B cell (primary cell): ENCODE results near the gene ID1. TPM values are rescaled to one million over a fixed set of nuclear protein-coding genes. Genes with fewer than 3 reads are reported as not detected.

Source experiments
- ATAC-seq: fragments of 200-7000 bp; cut with Tn5 transposase; one replicate; pipeline ENCODE4 v1.10.0; 2021; ENCODE audit warnings: low read depth, mild to moderate bottlenecking, moderate number of reproducible peaks, moderate library complexity
- CTCF ChIA-PET: fragments of 350-600 bp; sonication (Branson Sonifier 250); formaldehyde crosslinking; loops from one replicate; lab custom pipeline; 2021; ENCODE audit warnings: antibody characterized with exemption, inconsistent platforms; lab: Charles Lee
- POLR2A ChIA-PET: fragments of 350-600 bp; sonication (Branson Sonifier 250); formaldehyde crosslinking; loops from one replicate; lab custom pipeline; 2021; ENCODE audit warnings: antibody characterized with exemption; lab: Charles Lee
- DNase-seq: peaks from one replicate; pipeline ENCODE4 v3.0.0; 2013
- H2AFZ ChIP-seq: 2 replicates; pipeline ENCODE4 v1.6.1; 2012; ENCODE audit warnings: mild to moderate bottlenecking, low read depth, low read length; ENCODE audit not compliant: insufficient read depth, poor library complexity, severe bottlenecking
- H3K27ac ChIP-seq, 2 donors: 1 replicate in 1 of 2; 2 replicates in 1 of 2; pipeline ENCODE4 v1.5.1; 2012 to 2013; ENCODE audit warnings: low read length in 2 of 2, mild to moderate bottlenecking in 2 of 2, moderate library complexity in 1 of 2
- H3K27me3 ChIP-seq, 4 experiments: fragments of 200-600 bp in 1 of 4; sonication (generic) in 1 of 4; replicated peaks in 1 of 4; 1 replicate in 2 of 4; 2 replicates in 2 of 4; pipeline versions ENCODE4 v1.6.1 to v1.7.0; 2013 to 2016; ENCODE audit warnings: low read length in 3 of 4, mild to moderate bottlenecking in 2 of 4, mixed read lengths in 1 of 4, moderate library complexity in 1 of 4; ENCODE audit not compliant: insufficient read depth in 4 of 4, control insufficient read depth in 3 of 4; ENCODE audit errors: control extremely low read depth in 1 of 4
- H3K36me3 ChIP-seq, 2 experiments: replicated peaks in 1 of 2; 1 replicate in 1 of 2; 2 replicates in 1 of 2; pipeline versions ENCODE4 v1.6.1 to v1.7.1; 2013; ENCODE audit warnings: low read length in 1 of 2; ENCODE audit not compliant: insufficient read depth in 2 of 2, control insufficient read depth in 1 of 2; ENCODE audit errors: control extremely low read depth in 1 of 2, extremely low read depth in 1 of 2
- H3K4me1 ChIP-seq, 2 donors: fragments of 200-600 bp in 1 of 2; sonication (generic) in 1 of 2; 1 replicate in 1 of 2; 2 replicates in 1 of 2; pipeline versions ENCODE4 v1.5.1 to v1.6.1; 2013 to 2017; ENCODE audit warnings: low read length in 2 of 2; ENCODE audit not compliant: control insufficient read depth in 2 of 2, insufficient read depth in 2 of 2
- H3K4me2 ChIP-seq: replicated peaks from 2 replicates; pipeline ENCODE3; 2012; ENCODE audit warnings: mild to moderate bottlenecking, low read depth, low read length; ENCODE audit not compliant: poor library complexity, severe bottlenecking
- H3K4me3 ChIP-seq, 5 experiments: fragments of 200-600 bp in 1 of 5; sonication (generic) in 1 of 5; 1 replicate in 3 of 5; 2 replicates in 2 of 5; pipeline versions ENCODE4 v1.5.1 to v1.7.0; 2011 to 2016; ENCODE audit warnings: low read length in 4 of 5, mild to moderate bottlenecking in 4 of 5, low read depth in 2 of 5, control low read depth in 1 of 5, moderate library complexity in 1 of 5; ENCODE audit not compliant: insufficient read depth in 1 of 5; ENCODE audit errors: control extremely low read depth in 1 of 5, extremely low read depth in 1 of 5
- H3K79me2 ChIP-seq: fragments of 200-600 bp; sonication (generic); one replicate; pipeline ENCODE4 v1.6.0; 2016; ENCODE audit warnings: low read length; ENCODE audit not compliant: control insufficient read depth, insufficient read depth
- H3K9ac ChIP-seq: fragments of 200-600 bp; sonication (generic); 2 replicates; pipeline ENCODE4 v1.6.1; 2017; ENCODE audit warnings: mild to moderate bottlenecking, low read length, moderate library complexity
- H3K9me3 ChIP-seq, 3 donors: one replicate each; pipeline versions ENCODE4 v1.6.1 to v1.7.1; 2013; ENCODE audit warnings: low read length in 2 of 3; ENCODE audit not compliant: control insufficient read depth in 2 of 3, insufficient read depth in 1 of 3; ENCODE audit errors: control extremely low read depth in 1 of 3
- H4K20me1 ChIP-seq: 2 replicates; pipeline ENCODE4 v1.6.0; 2012; ENCODE audit warnings: mild to moderate bottlenecking, low read length; ENCODE audit not compliant: insufficient read depth, control insufficient read depth, poor library complexity, severe bottlenecking
- H3K27ac Mint-ChIP-seq: one replicate; pipeline ENCODE4 v1.8.0; 2021; ENCODE audit warnings: mixed read lengths
- H3K27me3 Mint-ChIP-seq: one replicate; pipeline ENCODE4 v1.8.0; 2021; ENCODE audit warnings: mixed read lengths
- H3K4me1 Mint-ChIP-seq: one replicate; pipeline ENCODE4 v1.8.0; 2021; ENCODE audit warnings: mixed read lengths
- H3K4me3 Mint-ChIP-seq: one replicate; pipeline ENCODE4 v1.8.0; 2021; ENCODE audit warnings: mixed read lengths
- H3K9me3 Mint-ChIP-seq: one replicate; pipeline ENCODE4 v1.8.0; 2022; ENCODE audit warnings: mixed read lengths; ENCODE audit not compliant: insufficient read depth
- CTCF ChIP-seq: fragments of 200-600 bp; IDR thresholded peaks from one replicate; pipeline ENCODE4 v1.8.0; 2022; ENCODE audit warnings: antibody characterized with exemption, mild to moderate bottlenecking
- EZH2 ChIP-seq: IDR thresholded peaks from 2 replicates; pipeline ENCODE4 v1.6.1; 2012; ENCODE audit warnings: borderline replicate concordance, low read depth, mild to moderate bottlenecking, moderate library complexity, low read length; ENCODE audit not compliant: insufficient read depth, poor library complexity, severe bottlenecking
- WGBS: methylation state at CpG from one replicate; pipeline ENCODE4 v1.1.5; 2013; ENCODE audit warnings: missing lambda C conversion rate; ENCODE audit not compliant: insufficient coverage; 5-methylcytosine and 5-hydroxymethylcytosine counted together
- intact Hi-C: fragments of 100-400 bp; cut with micrococcal nuclease; formaldehyde crosslinking; loops from one replicate; pipeline ENCODE4 v1.10.0; 2022
- polyA plus RNA-seq: library from polyadenylated mRNA; depleted of rRNA; stranded (reverse); fragments of >200 nt; gene quantifications from 2 replicates; pipeline ENCODE4 v1.2.3, GENCODE V29; 2012
- total RNA-seq, 2 donors: library from RNA; stranded (reverse); fragments of 120-200 nt in 1 of 2; gene quantifications; 1 replicate in 1 of 2; 2 replicates in 1 of 2; pipeline versions ENCODE4 v1.2.3 to v1.2.4, GENCODE V29; 2013 to 2022

Gene ID1
- total and polyA plus RNA-seq, 2 donors (not counting 1 experiment from before 2014, with no cell fraction given) = 4.4 to 68.2 TPM

DNA sequence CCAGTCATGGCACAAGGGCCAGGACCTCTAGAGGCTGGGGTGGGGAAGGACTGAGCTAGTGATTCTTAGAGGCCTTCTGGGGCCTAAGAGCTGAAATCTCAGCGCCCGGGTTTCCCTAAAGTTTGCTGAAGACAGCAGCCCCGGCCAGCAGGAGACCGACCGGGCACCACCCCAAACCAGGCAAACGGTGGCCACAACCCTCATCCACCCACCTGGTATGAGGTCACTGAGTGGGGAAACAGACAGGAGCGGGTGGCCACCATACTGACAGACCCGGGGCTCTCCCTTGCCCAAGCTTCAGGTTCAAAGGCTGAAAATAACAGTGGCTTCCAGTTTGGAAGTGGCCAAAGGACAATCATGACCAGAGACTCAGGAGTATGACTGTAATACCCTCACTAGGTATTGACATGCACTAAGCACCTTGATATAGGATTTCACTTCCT is 35.0 kb upstream of the ID1 start:
- intact Hi-C loops = no loop called here
- Histone ChIP-seq H3K27me3 (no peaks in the 10 kb centered on the region), H3K9ac (no peak overlapping the region), H3K79me2 (no peaks in the 10 kb centered on the region), H4K20me1 (no peaks in the 10 kb centered on the region), H3K4me2 (no peak overlapping the region), H2AFZ (no peak overlapping the region), H3K9me3 (no peaks in the 10 kb centered on the region), H3K36me3 (peaks cover 3 to 13% of the 10 kb centered on the region in 2 experiments), H3K27ac (peak overlapping the region in 1 of 2 donors; percentile 31), H3K4me3 (no peak overlapping the region), H3K4me1 (peaks cover 10 to 28% of the 10 kb centered on the region in 2 donors)
- no peaks in the 10 kb centered on the region for H3K9me3 Mint-ChIP-seq
- H3K27ac Mint-ChIP-seq = no peak overlapping the region
- H3K27me3 Mint-ChIP-seq = no peaks in the 10 kb centered on the region
- WGBS = 87% methylated on average over 3 of the region's 8 CpGs
- ChIA-PET CTCF (interaction anchor here (0.5 to 11.5 kb wide), 17 partner anchors 8 to 162 kb away, joined by 3 to 327 read pairs (median 7); partner anchors contain the start of gene ID1), POLR2A (interaction anchor here (1.2 kb wide), 1 partner anchor 35 kb away, joined by 3 read pairs; the partner anchor contains the start of gene ID1)
- no peak for DNase-seq
- H3K4me3 Mint-ChIP-seq = no peak overlapping the region
- ATAC-seq = no peak
- H3K4me1 Mint-ChIP-seq = peaks cover 28% of the 10 kb centered on the region
- TF ChIP-seq CTCF = no peak
- TF ChIP-seq EZH2 = no peak
